ENCODE measurements around the gene ZBTB7A. TPM values are rescaled to one million over a fixed set of nuclear protein-coding genes. Genes with fewer than 3 reads are reported as not detected.
A peak's percentile ranks its signal among the peaks of the same experiment; 100 is the strongest.

Gene ZBTB7A
- total RNA-seq, 4 donors from 2014 or later, result 60.5 to 187 (median 81.2) TPM

- Histone ChIP-seq H3K9me3 (no peaks in the 10 kb centered on the region), H3K27me3 (no peaks in the 10 kb centered on the region), H3K4me3 (no peak overlapping the region), H3K36me3 (peaks cover 14 to 66% (median 19%) of the 10 kb centered on the region in 3 donors), H3K4me1 (peaks cover 8 to 44% (median 12%) of the 10 kb centered on the region in 3 donors), H3K27ac (peak overlapping the region in 1 of 4 donors; percentile 41)
- intact Hi-C loops (cut with DNase I), result no loop called here
- DNase-seq, result no peak
- 79 to 84% methylated on average over 3 to 32 of the region's 52 CpGs for WGBS, 2 donors
- TF ChIP-seq CTCF (IDR thresholded peaks at IDR 0.05) (no peak), POLR2A (IDR thresholded peaks at IDR 0.05) (no peak)
Measured at GRCh38 chr19:4090356-4091220, 23.9 kb upstream of the ZBTB7A start.

GRCh38 chr19:4089946-4090345, 23.2 kb upstream of the ZBTB7A start:
- TF ChIP-seq POLR2A (IDR thresholded peaks at IDR 0.05) (no peak), CTCF (IDR thresholded peaks at IDR 0.05) (no peak)
- WGBS, 2 donors, result 86 to 96% methylated on average over 4 to 9 of the region's 22 CpGs
- peak overlapping the region in 1 of 4 donors; percentile 3 for H3K4me3 ChIP-seq
- H3K27ac ChIP-seq, result peak overlapping the region in 2 of 4 donors; percentile 41 to 60
- H3K36me3 ChIP-seq, result peaks cover 14 to 60% (median 19%) of the 10 kb centered on the region in 3 donors
- intact Hi-C loops (cut with DNase I), result no loop called here
- H3K9me3 ChIP-seq, result no peaks in the 10 kb centered on the region
- no peak for DNase-seq
- H3K27me3 ChIP-seq, result no peaks in the 10 kb centered on the region
- H3K4me1 ChIP-seq, result peaks cover 6 to 39% (median 11%) of the 10 kb centered on the region in 3 donors

GRCh38 chr19:4089400-4089908, 22.8 kb upstream of the ZBTB7A start:
- 55 to 75% methylated on average over 2 to 13 of the region's 26 CpGs for WGBS, 2 donors
- Histone ChIP-seq H3K27ac (peak overlapping the region in 3 of 4 donors; percentile 41 to 66 (median 60)), H3K36me3 (peaks cover 12 to 55% (median 19%) of the 10 kb centered on the region in 3 donors), H3K27me3 (no peaks in the 10 kb centered on the region), H3K4me1 (peaks cover 3 to 39% (median 9%) of the 10 kb centered on the region in 3 donors), H3K4me3 (peak overlapping the region in 3 of 4 donors; percentile 3 to 32 (median 8)), H3K9me3 (no peaks in the 10 kb centered on the region)
- intact Hi-C loops (cut with DNase I), result no loop called here
- DNase-seq, result no peak
- no peak for TF ChIP-seq POLR2A (IDR thresholded peaks at IDR 0.05)
- no peak for TF ChIP-seq CTCF (IDR thresholded peaks at IDR 0.05)

DNA sequence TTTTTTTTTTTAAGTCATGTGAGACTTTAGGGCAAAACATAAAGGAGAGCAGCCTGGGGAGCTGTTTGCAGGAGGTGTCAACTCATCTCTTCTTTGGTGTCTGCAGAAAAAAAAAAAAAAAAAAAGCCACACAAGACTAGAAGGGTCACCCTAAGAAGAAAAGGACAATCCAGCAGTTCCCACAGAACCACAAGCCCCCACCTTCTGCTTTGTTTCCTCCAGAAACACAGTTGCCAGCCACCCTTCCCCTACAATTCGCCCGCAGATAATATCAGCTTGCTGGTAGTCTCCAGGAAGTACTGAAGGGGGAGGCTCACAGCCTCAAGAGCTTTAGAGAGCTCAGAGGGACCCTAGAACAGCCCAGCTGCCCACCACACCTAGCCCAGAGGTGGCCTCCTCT, 22.3 kb upstream of the ZBTB7A start:
- Histone ChIP-seq H3K4me1 (peaks cover 6 to 39% (median 12%) of the 10 kb centered on the region in 3 donors), H3K27ac (peak overlapping the region in 2 of 4 donors; percentile 41 to 66), H3K9me3 (no peaks in the 10 kb centered on the region), H3K36me3 (peaks cover 7 to 51% (median 15%) of the 10 kb centered on the region in 3 donors), H3K4me3 (peak overlapping the region in 2 of 4 donors; percentile 8 to 32), H3K27me3 (no peaks in the 10 kb centered on the region)
- TF ChIP-seq CTCF (IDR thresholded peaks at IDR 0.05), result no peak
- TF ChIP-seq POLR2A (IDR thresholded peaks at IDR 0.05), result no peak
- 65 to 79% methylated on average over 2 of the region's 2 CpGs for WGBS, 2 donors
- intact Hi-C loops (cut with DNase I), result no loop called here
- no peak for DNase-seq

Data from esophagus squamous epithelium (tissue), 5 donors.